NCI-H2171 treated with DMSO at 0.1 percent for 48 hours (cell line): ENCODE results near the gene ADGRG7.
A peak's percentile ranks its signal among the peaks of the same experiment; 100 is the strongest.

ENCODE experiments used
- DNase-seq: peaks from one replicate; lab custom pipeline; 2025; lab: John Stamatoyannopoulos, UW

Gene ADGRG7

GRCh38 chr3:100700708-100701107, 91.3 kb downstream of the ADGRG7 start:
- DNase-seq: no peak

- DNase-seq: no peak
Measured at GRCh38 chr3:100702082-100702979, 92.9 kb downstream of the ADGRG7 start.

- DNase-seq: no peak
Measured at GRCh38 chr3:100702980-100703345, 93.6 kb downstream of the ADGRG7 start.

- DNase-seq: no peak
Measured at GRCh38 chr3:100703865-100704264, 94.5 kb downstream of the ADGRG7 start.

GRCh38 chr3:100706365-100706764, 97.0 kb downstream of the ADGRG7 start:
- no peak for DNase-seq

GRCh38 chr3:100708644-100708988, 99.2 kb downstream of the ADGRG7 start:
- no peak for DNase-seq

GRCh38 chr3:100708989-100709841, 99.8 kb downstream of the ADGRG7 start, which contains the start of gene TFG:
Gene TFG (plus strand): TSS chr3:100709494. CDS start chr3:100713686, 4,192 bp downstream.
- peak; percentile 99 for DNase-seq

GRCh38 chr3:100709842-100710260, 100.5 kb downstream of the ADGRG7 start:
- peak; percentile 73 for DNase-seq

- DNase-seq: peak; percentile 18
Measured at GRCh38 chr3:100710261-100710968, 101.0 kb downstream of the ADGRG7 start.

GRCh38 chr3:100715176-100715575, 105.8 kb downstream of the ADGRG7 start:
- DNase-seq: no peak

- DNase-seq: no peak
Measured at GRCh38 chr3:100717063-100717462, 107.7 kb downstream of the ADGRG7 start.

- no peak for DNase-seq
Measured at GRCh38 chr3:100717637-100718487, 108.5 kb downstream of the ADGRG7 start.

GRCh38 chr3:100719136-100719535, 109.7 kb downstream of the ADGRG7 start:
- DNase-seq: no peak

GRCh38 chr3:100720426-100720825, 111.0 kb downstream of the ADGRG7 start:
- no peak for DNase-seq

GRCh38 chr3:100725935-100726513, 116.6 kb downstream of the ADGRG7 start:
- DNase-seq: no peak

GRCh38 chr3:100726706-100727105, 117.3 kb downstream of the ADGRG7 start:
- no peak for DNase-seq

- no peak for DNase-seq
Measured at GRCh38 chr3:100730524-100730923, 121.1 kb downstream of the ADGRG7 start.

- no peak for DNase-seq
Measured at GRCh38 chr3:100732435-100732834, 123.0 kb downstream of the ADGRG7 start.

- DNase-seq: peak; percentile 27
Measured at GRCh38 chr3:100737334-100737733, 127.9 kb downstream of the ADGRG7 start.

- no peak for DNase-seq
Measured at GRCh38 chr3:100740207-100740606, 130.8 kb downstream of the ADGRG7 start.

GRCh38 chr3:100743535-100743934, 134.1 kb downstream of the ADGRG7 start:
- no peak for DNase-seq
